HG03097 (cell line): ENCODE results near the gene PLK5.
"Not testable (repeated sequence)": the region's sequence is repeated elsewhere in the genome, so short reads cannot be mapped to it uniquely, and the experiment has no call there.

Experiments used
- ATAC-seq: cut with Tn5 transposase; IDR thresholded peaks from one replicate; pipeline ENCODE4 v1.9.1; 2021; ENCODE audit not compliant: unreplicated experiment, low FRiP score

PLK5 gene

DNA sequence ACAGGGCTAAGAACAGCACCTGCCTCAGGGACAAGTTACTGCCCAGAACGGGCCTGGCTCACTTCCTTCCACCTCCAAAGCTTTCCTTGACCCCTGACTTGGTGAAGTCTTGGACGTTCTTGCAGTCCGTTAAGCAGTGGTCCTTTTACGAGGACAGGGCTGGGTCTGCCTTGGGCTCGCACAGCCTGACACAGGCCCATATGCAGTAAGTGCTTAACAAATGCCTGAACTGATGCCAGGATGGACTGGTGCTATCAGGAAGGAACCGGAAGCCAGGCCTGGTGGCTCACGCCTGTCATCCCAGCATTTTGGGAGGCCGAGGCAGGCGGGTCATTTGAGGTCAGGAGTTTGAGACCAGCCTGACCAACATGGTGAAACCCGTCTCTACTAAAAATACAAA, 1.8 kb upstream of the PLK5 start:
- no peak for ATAC-seq

DNA sequence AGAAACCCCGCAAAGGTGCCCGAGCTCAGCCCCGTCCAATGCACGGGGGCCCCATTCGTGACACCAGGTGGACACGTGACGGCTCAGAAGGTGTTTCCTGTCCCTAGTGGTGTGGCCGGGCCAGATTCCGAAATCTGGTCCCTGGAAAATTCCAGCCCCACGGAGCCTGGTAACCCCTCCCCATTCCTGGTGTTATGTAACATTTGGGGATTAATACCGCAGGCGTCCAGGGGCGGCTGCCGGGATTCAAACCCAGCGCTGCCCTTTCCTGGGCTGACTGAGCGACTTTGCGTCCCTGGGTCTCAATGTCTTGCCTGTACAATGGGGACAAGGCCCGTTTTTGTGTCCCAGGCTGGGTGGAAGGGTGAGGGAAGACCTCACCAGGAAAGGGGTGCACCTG, 1.0 kb upstream of the PLK5 start:
- ATAC-seq, result no peak

DNA sequence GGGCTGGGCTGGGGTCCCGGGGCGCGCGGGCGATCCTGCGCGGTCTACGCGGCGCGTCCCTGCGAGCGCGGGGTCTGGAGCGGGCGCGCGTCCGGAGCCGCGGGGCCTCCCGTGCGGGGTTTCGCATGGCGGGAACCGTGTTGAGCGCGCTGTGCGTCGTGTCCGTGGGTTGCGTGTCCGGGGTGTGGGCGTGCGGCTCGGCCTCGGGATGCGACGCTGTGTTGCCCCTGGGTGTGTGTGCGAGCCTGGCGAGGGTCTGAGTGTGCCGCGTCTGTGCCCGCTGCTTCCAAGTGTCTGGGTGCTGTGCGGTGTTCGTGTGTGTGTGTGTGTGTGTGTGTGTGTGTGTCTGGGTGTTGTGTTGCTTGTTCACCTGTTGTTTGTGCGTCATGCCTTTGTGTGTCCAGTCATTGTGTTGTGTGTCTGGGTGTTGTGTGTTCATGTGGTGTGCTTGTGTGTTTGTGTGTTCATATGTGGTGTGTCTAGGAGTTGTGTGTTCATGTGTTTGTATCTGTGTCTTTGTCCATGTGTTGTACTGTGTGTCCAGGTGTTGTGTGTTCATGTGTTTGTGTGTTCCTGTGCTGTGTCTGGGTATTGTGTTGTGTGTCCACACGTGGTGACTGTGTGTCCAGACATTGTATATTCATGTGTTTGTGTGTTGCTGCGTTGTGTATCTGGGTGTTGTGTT, 552 bp downstream of the PLK5 start:
- ATAC-seq, result no peak

DNA sequence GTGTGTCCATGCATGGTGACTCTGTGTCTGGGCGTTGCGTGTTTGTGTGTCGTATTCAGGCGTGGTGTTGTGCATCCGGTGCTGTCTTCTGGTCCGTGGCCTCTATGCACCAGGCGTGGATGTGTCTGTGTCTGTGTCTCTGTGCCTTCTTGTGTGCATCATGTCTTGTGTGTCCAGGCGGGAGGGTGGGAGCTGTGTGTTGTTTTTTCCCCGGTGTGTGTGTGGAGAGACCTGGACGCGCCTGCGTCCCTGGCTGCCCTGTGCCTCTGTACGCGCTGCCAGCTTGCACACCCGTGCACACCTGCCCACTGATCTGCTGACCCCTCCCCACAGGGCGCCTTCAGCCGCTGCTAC, 1.1 kb downstream of the PLK5 start:
- ATAC-seq, result no peak

DNA sequence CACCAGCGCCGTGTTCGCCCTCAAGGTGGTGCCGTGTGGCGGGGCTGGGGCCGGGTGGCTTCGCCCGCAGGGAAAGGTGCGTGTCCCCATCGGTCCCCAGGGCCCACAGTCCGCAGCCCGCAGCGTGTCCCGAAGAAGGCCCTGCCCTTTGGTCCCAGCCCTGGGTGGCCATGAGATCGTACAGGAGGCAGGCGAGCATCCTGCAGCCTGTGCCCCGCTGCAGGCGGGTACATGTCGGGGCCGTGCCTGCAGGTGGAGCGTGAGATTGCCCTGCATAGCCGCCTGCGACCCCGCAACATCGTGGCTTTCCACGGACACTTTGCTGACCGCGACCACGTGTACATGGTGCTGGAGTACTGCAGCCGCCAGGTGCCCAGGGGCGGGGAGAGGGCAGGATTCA, 1.5 kb downstream of the PLK5 start:
- ATAC-seq, result no peak

DNA sequence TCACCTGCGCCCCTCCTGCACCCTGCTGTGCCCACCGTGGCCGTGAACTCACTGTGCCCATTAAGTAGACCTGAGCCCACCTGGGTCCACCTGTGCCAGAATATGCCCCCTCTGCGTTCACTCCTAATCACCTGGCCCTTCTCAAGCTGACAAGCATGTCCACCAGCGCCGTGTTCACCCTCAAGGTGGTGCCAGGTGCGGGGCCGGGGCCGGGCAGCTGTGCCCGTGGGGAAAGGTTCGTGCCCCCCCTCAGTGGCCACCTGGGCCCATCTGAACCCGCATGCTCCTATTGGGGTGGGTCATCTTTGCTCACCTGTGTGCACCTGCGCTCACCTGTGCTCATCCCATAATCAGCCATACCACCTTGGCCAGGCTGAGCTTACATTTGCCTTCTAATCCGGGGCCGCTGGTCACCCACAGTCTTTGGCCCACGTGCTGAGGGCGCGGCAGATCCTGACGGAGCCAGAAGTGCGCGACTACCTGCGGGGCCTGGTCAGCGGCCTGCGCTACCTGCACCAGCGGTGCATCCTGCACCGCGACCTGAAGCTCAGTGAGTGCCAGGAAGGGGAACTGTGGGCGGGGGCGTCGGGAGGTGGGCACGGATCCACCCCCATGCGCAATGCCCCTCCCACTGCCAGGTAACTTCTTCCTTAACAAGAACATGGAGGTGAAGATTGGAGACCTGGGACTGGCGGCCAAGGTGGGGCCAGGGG, 2.3 kb downstream of the PLK5 start:
- no peak for ATAC-seq

DNA sequence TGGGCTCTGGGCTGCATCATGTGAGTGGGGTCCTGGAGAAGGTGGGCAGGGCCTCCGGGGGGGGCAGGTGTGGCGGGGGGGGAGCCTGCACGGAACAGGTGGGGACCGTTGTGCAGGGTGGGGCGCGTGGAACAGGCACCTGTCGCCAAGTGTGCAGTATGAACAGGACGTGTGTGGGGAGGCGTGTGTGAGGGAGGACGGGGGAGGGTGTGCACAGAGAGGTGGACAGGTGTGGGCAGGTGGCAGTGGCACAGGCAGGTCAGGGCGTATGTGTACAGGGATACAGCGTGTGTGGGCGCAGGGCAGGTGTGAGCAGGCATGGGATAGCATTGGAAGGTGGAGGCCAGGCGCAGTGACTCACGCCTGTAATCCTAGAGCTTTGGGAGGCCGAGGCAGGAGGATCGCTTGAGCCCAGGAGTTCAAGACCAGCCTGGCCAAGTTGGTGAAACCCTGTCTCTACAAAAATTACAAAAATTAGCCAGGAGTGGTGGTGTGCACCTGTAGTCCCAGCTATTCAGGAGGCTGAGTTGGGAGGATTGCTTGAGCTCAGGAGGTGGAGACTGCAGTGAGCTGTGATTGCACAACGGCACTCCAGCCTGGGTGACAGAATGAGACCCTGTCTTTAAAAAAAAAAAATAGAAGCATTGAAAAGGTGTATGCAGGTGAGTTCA, 3.2 kb downstream of the PLK5 start:
- no peak for ATAC-seq

DNA sequence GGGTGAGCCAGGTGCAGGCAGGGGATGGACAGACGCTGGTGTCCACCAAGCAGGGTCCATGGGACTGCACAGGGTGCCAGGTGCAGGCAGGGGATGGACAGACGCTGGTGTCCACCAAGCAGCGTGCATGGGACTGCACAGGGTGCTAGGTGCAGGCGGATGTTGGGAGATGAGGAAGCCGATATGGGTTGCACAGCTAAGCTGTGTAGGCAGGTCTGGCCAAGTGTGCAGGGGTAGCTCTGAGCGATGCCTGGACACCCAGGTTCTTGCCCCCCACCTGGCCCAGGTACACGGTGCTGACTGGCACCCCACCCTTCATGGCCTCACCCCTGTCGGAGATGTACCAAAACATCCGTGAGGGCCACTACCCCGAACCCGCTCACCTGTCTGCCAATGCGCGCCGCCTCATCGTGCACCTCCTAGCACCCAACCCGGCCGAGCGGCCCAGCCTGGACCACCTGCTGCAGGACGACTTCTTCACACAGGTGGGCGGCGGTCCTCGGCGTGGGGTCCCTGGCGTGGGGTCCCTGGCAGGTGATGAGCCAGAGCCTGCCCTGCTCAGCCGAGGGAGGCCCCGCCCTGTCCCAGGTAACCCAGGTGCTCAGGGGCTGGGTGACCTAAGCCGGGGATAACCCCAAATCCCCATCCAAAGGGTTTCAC, 3.9 kb downstream of the PLK5 start:
- ATAC-seq, result no peak

DNA sequence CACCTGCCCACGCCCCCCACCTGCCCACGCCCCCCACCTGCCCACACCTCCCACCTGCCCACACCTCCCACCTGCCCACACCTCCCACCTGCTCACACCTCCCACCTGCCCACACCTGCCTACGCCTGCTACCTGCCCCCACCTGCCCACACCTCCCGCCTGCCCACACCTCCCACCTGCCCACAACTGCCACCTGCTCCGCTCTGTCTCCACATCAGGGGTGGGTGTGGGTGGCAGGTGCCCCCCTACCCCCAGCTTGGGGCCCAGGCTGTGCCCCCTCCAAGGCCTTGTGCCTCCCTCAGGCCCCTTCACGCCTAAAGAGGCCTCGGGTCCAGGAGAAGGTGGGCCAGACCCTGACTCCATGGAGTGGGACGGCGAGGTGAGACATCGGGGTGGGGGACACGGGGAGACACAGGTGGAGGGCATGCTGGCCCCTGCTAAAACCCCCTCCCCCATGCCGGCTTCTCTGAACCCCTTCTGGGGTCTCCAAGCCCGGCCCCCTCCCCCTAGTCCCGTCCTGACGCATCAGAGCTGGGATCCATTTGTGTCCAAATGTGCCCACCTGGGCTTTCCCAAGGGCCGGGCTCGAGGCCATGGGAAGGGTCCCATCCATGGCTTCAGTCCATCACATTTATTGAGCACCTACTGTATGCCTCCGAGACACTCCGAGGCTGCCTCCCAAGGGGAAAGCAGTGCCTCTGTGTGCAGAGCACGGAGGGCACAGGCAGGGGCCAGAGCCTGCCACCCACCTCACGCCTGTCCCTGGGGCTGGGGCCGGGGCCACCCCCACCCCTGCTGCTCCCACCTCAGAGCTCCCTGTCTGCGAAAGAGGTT, 4.9 kb downstream of the PLK5 start:
- ATAC-seq, result no peak

DNA sequence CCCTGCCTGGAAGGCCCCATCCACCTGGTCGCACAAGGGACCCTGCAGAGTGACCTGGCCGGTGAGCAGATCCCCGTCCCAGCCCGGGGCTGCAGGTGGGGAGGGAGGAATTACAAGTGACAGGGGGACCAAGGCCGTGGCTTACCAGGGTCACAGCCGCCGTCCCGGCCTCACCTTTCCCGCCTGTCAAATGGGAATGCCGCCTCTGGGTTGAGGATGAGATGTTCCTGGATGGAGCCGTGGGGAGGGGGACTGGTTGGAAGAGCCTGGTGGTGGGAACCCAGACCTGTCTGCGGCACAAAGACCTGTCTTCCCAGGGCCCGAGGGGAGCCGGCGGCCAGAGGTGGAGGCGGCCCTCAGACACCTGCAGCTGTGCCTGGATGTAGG, 5.5 kb downstream of the PLK5 start:
- no peak for ATAC-seq

DNA sequence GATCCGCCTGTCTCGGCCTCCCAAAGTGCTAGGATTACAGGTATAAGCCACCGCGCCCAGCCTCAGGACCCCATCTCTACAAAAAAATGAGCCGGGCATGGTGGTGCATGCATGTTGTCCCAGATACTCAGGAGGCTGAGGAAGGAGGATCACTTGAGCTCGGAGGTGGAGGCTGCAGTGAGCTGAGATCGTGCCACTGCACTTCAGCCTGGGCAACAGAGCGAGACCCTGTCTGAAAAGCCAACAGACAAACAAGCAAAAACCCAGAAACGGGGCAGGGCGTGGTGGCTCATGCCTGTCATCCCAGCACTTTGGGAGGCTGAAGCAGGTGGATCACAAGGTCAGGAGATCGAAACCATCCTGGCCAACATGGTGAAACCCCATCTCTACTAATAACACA, 7.0 kb downstream of the PLK5 start:
- ATAC-seq, result not testable (repeated sequence)

DNA sequence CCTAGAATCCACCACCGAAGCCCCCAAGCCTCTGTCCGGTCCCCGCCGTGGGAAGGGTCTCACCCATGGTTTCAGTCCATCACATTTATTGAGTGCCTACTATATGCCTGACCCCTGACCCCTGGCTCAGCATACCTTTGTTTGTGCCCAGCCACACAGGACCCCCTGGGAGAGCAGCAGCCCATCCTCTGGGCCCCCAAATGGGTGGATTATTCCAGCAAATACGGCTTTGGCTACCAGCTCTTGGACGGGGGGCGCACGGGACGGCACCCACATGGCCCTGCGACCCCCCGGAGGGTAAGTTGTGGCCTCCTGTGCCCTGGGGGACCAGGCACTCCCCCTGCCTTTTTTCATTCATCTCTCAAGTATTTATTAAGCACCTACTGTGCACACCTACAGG, 7.7 kb downstream of the PLK5 start:
- no peak for ATAC-seq

DNA sequence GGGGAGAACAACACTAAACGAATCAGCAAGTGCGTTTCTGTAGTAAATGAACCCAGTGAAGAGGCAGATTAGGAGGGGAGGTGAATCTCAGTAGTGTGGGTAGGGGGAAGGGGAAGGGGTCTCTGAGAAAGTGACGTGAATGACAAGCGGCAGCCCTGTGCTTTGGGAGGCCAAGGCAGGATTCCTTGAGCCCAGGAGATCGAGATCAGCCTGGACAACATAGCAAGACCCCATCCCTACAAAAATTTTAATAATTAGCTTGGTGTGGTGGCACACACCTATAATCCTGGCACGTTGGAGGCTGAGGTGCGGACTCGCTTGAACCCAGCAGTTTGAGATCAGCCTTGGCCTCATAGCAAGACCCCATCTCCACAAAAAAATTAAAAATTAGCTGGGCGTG, 8.1 kb downstream of the PLK5 start:
- no peak for ATAC-seq

DNA sequence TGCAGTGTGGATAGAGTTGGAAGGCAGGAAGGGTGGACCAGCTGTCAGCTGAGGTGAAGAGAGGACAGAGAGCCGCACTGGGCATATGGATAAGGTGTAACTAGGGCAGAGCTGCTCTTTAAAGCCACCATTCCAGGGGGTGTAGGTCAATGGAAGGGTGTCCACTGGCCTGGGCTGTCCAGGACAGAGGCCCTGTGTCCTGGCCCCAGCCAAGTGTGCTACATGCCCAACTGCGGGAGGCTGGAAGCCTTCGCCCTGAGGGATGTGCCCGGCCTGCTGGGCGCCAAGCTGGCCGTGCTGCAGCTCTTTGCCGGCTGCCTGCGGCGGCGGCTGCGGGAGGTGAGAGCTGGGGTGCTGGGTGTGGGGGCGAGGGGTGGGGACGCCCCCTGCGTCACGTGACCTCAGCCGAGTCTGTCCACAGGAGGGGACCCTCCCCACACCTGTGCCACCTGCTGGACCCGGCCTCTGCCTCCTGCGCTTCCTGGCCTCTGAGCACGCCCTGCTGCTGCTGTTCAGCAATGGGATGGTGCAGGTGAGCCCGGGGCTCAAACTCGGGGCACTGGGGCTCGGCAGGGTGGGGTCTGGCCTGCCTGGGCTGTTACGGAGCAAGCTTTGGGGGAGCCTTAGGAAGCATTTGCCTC, 9.8 kb downstream of the PLK5 start:
- no peak for ATAC-seq

DNA sequence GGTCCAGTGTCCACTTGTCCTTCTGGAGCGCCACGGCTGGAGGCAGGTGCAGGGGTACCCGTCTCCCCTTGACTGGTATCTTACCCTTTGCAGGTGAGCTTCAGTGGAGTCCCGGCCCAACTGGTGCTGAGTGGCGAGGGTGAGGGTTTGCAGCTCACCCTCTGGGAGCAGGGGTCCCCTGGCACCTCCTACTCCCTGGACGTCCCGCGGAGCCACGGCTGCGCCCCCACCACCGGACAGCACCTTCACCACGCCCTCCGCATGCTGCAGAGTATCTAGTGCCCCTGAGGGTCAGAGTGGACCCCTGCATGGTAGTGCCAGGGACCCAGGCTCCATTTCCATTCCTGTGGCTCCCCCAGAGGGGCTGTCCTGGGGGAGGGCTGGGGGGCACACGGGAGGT, 11.1 kb downstream of the PLK5 start:
- no peak for ATAC-seq

DNA sequence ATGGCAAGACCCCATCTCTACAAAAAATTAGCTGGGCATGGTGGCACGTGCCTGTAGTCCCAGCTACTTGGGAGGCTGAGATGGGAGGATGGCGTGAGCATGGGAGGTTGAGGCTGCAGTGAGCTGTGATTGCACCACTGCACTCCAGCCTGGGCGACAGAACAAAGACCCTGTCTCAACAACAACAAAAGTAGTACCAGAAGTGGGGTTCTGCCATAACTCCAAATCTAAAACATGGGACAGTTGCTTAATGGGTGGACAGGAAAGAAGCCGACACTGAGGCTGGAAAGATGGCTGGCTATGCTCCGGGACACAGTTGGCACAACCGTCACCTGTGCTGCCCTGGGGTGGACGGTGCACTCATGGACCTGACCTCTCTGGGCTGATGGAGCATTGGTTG, 11.8 kb downstream of the PLK5 start:
- not testable (repeated sequence) for ATAC-seq

DNA sequence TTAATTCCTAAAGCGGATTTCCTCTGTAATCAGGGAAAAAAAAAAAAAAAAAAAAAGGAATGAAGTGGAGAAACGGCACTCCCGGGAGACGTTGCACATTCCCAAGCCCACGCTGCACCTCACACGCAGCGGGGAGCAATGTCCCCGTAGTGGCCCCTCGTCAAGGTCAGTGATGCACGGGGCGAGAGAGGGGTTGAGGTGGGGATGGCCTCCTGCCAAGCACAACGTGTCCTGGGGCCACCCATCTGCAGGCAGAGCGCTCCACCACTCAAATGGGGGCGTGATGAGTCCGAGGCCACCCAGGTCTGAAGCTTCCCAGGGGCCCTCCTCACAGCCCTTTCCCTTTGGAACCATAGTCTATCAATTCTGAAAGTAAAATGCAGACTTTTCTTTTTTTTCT, 15.1 kb downstream of the PLK5 start:
- ATAC-seq, result no peak

DNA sequence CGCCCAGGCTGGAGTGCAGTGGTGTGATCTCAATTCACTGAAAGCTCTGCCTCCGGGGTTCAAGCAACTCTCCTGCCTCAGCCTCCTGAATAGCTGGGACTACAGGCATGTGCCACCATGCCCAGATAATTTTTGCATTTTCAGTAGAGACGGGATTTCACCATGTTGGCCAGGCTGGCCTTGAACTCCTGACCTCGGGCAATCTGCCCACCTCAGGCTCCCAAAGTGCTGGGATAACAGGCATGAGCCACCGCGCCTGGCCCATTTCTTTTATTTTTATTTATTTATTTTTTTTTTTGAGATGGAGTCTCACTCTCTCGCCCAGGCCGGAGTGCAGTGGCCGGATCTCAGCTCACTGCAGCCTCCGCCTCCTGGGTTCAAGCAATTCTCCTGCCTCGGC, 15.9 kb downstream of the PLK5 start:
- not testable (repeated sequence) for ATAC-seq

DNA sequence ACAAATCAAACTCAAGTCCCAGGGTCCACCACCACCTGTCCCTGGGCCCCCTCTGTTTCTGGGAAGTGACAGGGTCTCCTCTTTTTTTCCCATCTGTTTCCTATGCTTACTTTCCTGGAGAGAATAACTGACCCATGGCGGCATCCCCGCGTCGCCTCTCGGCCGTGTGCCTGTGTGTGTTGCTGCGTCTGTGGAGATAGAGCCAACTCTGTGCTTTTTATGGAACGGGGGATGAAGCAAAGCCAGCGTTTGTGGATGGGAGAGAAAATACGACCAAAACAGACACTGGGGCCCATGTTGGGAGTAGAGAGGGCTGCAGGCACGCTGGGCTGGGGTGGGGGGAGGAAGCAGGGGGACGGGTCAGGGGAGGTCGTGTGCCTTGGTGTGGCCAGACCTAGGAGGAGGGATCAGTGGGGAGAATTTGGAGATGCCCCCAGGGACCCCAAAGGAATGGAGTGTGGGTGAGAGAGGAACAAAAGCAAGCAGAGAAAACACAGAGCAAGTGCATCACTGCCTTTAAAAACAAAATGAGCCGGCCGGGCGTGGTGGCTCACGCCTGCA, 16.6 kb downstream of the PLK5 start:
- ATAC-seq, result no peak
